Ascending aorta (tissue), 2 donors: Measurements from ENCODE around the gene RNF213. TPM values are rescaled to one million over a fixed set of nuclear protein-coding genes. Genes with fewer than 3 reads are reported as not detected.

Experiments
- DNase-seq, 2 donors: peaks; one replicate each; pipeline ENCODE4 v3.0.0-alpha.2; 2019; ENCODE audit warnings: low spot score in 2 of 2
- H3K27ac ChIP-seq, 2 donors: fragments of 200-600 bp; sonication (generic); one replicate each; pipeline ENCODE4 v1.5.1; 2016 to 2017; ENCODE audit warnings: mild to moderate bottlenecking in 1 of 2
- H3K27me3 ChIP-seq: fragments of 200-600 bp; sonication (generic); one replicate; pipeline ENCODE4 v1.5.1; 2017
- H3K36me3 ChIP-seq, 2 donors: fragments of 200-600 bp; sonication (generic); one replicate each; pipeline ENCODE4 v1.5.1; 2016
- H3K4me1 ChIP-seq, 2 donors: fragments of 200-600 bp; sonication (generic); one replicate each; pipeline ENCODE4 v1.5.1; 2016 to 2017; ENCODE audit warnings: mild to moderate bottlenecking in 1 of 2
- H3K4me3 ChIP-seq, 2 donors: fragments of 200-600 bp; sonication (generic); one replicate each; pipeline ENCODE4 v1.5.1; 2016 to 2017; ENCODE audit warnings: mild to moderate bottlenecking in 1 of 2
- H3K9me3 ChIP-seq, 2 donors: fragments of 200-600 bp; sonication (generic); one replicate each; pipeline ENCODE4 v1.5.1; 2016
- CTCF ChIP-seq, 3 experiments: fragments of 200-600 bp in 2 of 3; fragments of 450-650 bp in 1 of 3; sonication (generic) in 2 of 3; IDR thresholded peaks; one replicate each; pipeline ENCODE4 v1.5.1; 2016 to 2019; ENCODE audit warnings: antibody characterized with exemption in 3 of 3, mild to moderate bottlenecking in 1 of 3, moderate library complexity in 1 of 3
- intact Hi-C: fragments of 100-400 bp; cut with DNase I; formaldehyde crosslinking; loops from one replicate; pipeline ENCODE4 v1.15.1; 2023
- total RNA-seq: library from RNA; depleted of rRNA; stranded (reverse); fragments of >200 nt; gene quantifications from one replicate; pipeline ENCODE4 v1.1.0, GENCODE V29; 2016

The RNF213 gene
- total RNA-seq, 1 donor from 2014 or later, result 155 TPM

- peaks cover 90 to 93% of the 10 kb centered on the region in 2 donors for H3K36me3 ChIP-seq
- no peaks in the 10 kb centered on the region for H3K27me3 ChIP-seq
- H3K4me1 ChIP-seq, result no peaks in the 10 kb centered on the region
- intact Hi-C loops, result no loop called here
- no peak overlapping the region for H3K27ac ChIP-seq
- TF ChIP-seq CTCF (IDR thresholded peaks at IDR 0.05), result no peak
- DNase-seq, result no peak
- no peaks in the 10 kb centered on the region for H3K9me3 ChIP-seq
- no peak overlapping the region for H3K4me3 ChIP-seq
Measured at GRCh38 chr17:80353718-80354275, 93.1 kb downstream of the RNF213 start.

DNA sequence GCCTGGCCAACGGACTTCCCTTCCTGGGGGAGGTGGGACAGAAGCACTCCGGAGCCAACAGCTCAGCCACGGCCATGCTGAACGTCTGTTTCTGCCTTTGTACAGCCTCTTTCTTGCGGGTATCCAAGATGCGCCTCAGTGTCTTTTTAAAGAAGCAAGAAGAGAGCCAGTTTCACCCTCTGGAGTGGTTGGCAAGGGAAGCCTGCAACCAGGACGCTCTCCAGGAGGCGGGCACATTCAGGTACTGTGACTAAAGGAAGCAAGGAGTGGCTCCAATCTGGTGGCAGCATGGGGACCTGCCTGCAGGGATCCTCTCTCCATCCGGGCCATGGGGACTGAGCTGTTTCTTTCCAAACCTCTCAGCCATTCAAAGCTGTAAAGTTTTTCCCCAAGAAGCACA lies 93.7 kb downstream of the RNF213 start:
- DNase-seq, result no peak

DNA sequence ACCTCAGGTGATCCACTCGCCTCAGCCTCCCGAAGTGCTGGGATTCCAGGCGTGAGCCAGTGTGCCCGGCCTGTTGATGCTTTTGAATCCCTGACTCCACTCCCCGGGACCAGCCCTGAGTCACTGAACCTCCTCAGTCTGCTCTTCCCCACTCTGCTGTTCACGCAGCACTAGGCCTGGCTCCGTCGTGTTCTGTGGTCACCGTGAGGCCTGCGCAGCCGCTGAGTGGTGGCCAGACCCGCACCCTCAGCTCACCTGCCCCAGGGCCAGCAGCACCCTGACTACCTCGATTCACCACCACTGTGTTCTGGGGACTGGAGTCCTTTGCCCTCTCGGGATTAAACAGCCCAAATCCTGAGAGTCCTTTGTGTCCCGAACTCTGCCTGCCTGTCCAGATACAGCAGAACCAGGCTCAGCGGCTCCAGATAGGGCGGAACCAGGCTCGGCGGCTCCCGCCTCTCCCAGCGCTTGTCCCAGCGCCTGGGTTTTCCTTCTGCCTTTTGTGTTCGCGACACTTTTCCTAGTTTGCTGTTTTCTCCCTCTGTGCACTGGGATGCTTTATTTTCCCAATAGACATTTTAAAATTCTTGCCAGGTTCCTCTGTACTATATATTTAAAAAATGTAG lies 95.7 kb downstream of the RNF213 start:
- intact Hi-C loops, result no loop called here
- no peak for DNase-seq
- H3K36me3 ChIP-seq, result peaks cover 90 to 93% of the 10 kb centered on the region in 2 donors

More for the DNA sequence above, 93.7 kb downstream of the RNF213 start:
- Histone ChIP-seq H3K27ac (no peak overlapping the region), H3K27me3 (no peaks in the 10 kb centered on the region), H3K9me3 (no peaks in the 10 kb centered on the region), H3K4me3 (no peak overlapping the region), H3K4me1 (no peaks in the 10 kb centered on the region), H3K36me3 (peaks cover 90 to 93% of the 10 kb centered on the region in 2 donors)
- intact Hi-C loops, result no loop called here
- no peak for TF ChIP-seq CTCF (IDR thresholded peaks at IDR 0.05)

GRCh38 chr17:80358131-80358530 lies 97.5 kb downstream of the RNF213 start:
- DNase-seq, result no peak
- intact Hi-C loops, result no loop called here
- Histone ChIP-seq H3K27me3 (no peaks in the 10 kb centered on the region), H3K4me3 (no peak overlapping the region), H3K9me3 (no peaks in the 10 kb centered on the region), H3K4me1 (no peaks in the 10 kb centered on the region), H3K36me3 (peaks cover 88 to 92% of the 10 kb centered on the region in 2 donors), H3K27ac (no peak overlapping the region)
- no peak for TF ChIP-seq CTCF (IDR thresholded peaks at IDR 0.05)

More for the DNA sequence above, 95.7 kb downstream of the RNF213 start:
- Histone ChIP-seq H3K9me3 (no peaks in the 10 kb centered on the region), H3K4me1 (no peaks in the 10 kb centered on the region), H3K27me3 (no peaks in the 10 kb centered on the region), H3K4me3 (no peak overlapping the region), H3K27ac (no peak overlapping the region)
- no peak for TF ChIP-seq CTCF (IDR thresholded peaks at IDR 0.05)

GRCh38 chr17:80358861-80359260 lies 98.2 kb downstream of the RNF213 start:
- Histone ChIP-seq H3K27me3 (no peaks in the 10 kb centered on the region), H3K9me3 (no peaks in the 10 kb centered on the region), H3K4me1 (no peaks in the 10 kb centered on the region), H3K27ac (no peak overlapping the region), H3K4me3 (no peak overlapping the region), H3K36me3 (peaks cover 88 to 92% of the 10 kb centered on the region in 2 donors)
- no peak for DNase-seq
- no peak for TF ChIP-seq CTCF (IDR thresholded peaks at IDR 0.05)
- intact Hi-C loops, result no loop called here
